ENCODE measurements around the gene DDX5. TPM values are rescaled to one million over a fixed set of nuclear protein-coding genes. Genes with fewer than 3 reads are reported as not detected.

Gene DDX5
- polyA plus RNA-seq, 6 donors from 2014 or later = 1,301 to 1,824 (median 1,519) TPM

Other genes with a start within 250 kb of the DDX5 start
- 1 to 10 TPM; 1.1 to 5.2 (median 3.8) TPM for gene TEX2, start 243.0 kb downstream of the DDX5 start, polyA plus RNA-seq (ENCODE audit: low read depth in 6 of 6)
- 10 to 100 TPM; 54.3 to 82.5 (median 70.0) TPM for gene PECAM1, start 115.4 kb downstream of the DDX5 start, polyA plus RNA-seq (ENCODE audit: low read depth in 6 of 6)
- gene MILR1, start 57.2 kb downstream of the DDX5 start, polyA plus RNA-seq (ENCODE audit: low read depth in 6 of 6) = 10 to 100 TPM in 3 of 6 donors, 1 to 10 TPM in 3; 5.7 to 52.7 (median 15.9) TPM
- gene POLG2, start 9.2 kb downstream of the DDX5 start, polyA plus RNA-seq (ENCODE audit: low read depth in 6 of 6) = 10 to 100 TPM in 3 of 6 donors, 1 to 10 TPM in 3; 8.5 to 14.1 (median 9.9) TPM
- gene CEP95, start 688 bp upstream of the DDX5 start, polyA plus RNA-seq (ENCODE audit: low read depth in 6 of 6) = 10 to 100 TPM; 11.8 to 21.2 (median 14.7) TPM
- gene SMURF2, start 156.0 kb upstream of the DDX5 start, polyA plus RNA-seq (ENCODE audit: low read depth in 6 of 6) = 10 to 100 TPM in 3 of 6 donors, 1 to 10 TPM in 3; 6.9 to 12.8 (median 10.3) TPM